Loucy (cell line): ENCODE measurements around the gene EPSTI1.

Source experiments
- H2AFZ ChIP-seq: fragments of 200-600 bp; sonication (generic); 2 replicates; pipeline ENCODE4 v1.6.0; 2016; ENCODE audit warnings: antibody characterized with exemption, mild to moderate bottlenecking, low read length, moderate library complexity
- H3F3A ChIP-seq: fragments of 200-600 bp; 2 replicates; pipeline ENCODE4 v1.6.0; 2016; ENCODE audit warnings: antibody characterized with exemption, low read depth, mild to moderate bottlenecking
- H3K27me3 ChIP-seq: fragments of 200-600 bp; sonication (generic); 2 replicates; pipeline ENCODE4 v1.6.1; 2014; ENCODE audit warnings: low read length, mild to moderate bottlenecking; ENCODE audit not compliant: insufficient read depth, poor library complexity, severe bottlenecking
- H3K36me3 ChIP-seq: fragments of 200-600 bp; sonication (generic); 2 replicates; pipeline ENCODE4 v1.6.1; 2016; ENCODE audit warnings: low read length; ENCODE audit not compliant: insufficient read depth
- H3K4me1 ChIP-seq: fragments of 200-600 bp; sonication (generic); 2 replicates; pipeline ENCODE4 v1.5.1; 2014; ENCODE audit warnings: low read length, mild to moderate bottlenecking; ENCODE audit not compliant: insufficient read depth, poor library complexity, severe bottlenecking
- H3K4me2 ChIP-seq: fragments of 200-600 bp; sonication (generic); 2 replicates; pipeline ENCODE4 v1.6.0; 2014; ENCODE audit warnings: antibody characterized with exemption, low read length, low read depth, mild to moderate bottlenecking; ENCODE audit not compliant: poor library complexity, severe bottlenecking
- H3K4me3 ChIP-seq: fragments of 200-600 bp; sonication (generic); 2 replicates; pipeline ENCODE4 v1.5.1; 2014; ENCODE audit warnings: low read length, mild to moderate bottlenecking, mixed read lengths; ENCODE audit not compliant: poor library complexity, severe bottlenecking
- H3K79me2 ChIP-seq: fragments of 200-600 bp; sonication (generic); 2 replicates; pipeline ENCODE4 v1.6.1; 2014; ENCODE audit warnings: low read length; ENCODE audit not compliant: insufficient read depth
- H3K9ac ChIP-seq: fragments of 200-600 bp; sonication (generic); 2 replicates; pipeline ENCODE4 v1.6.0; 2014; ENCODE audit warnings: mild to moderate bottlenecking, low read depth, low read length, moderate library complexity; ENCODE audit not compliant: poor library complexity, severe bottlenecking
- H3K9me2 ChIP-seq: fragments of 200-600 bp; sonication (generic); replicated peaks from 2 replicates; pipeline ENCODE4 v1.6.1; 2016; ENCODE audit warnings: low read depth, low read length, mixed read lengths
- H3K9me3 ChIP-seq: fragments of 200-600 bp; sonication (generic); 2 replicates; pipeline ENCODE4 v1.6.1; 2014; ENCODE audit warnings: mild to moderate bottlenecking, antibody characterized with exemption, low read length, low read depth; ENCODE audit not compliant: insufficient read depth
- H4K20me1 ChIP-seq: fragments of 200-600 bp; sonication (generic); 2 replicates; pipeline ENCODE4 v1.6.0; 2014; ENCODE audit warnings: antibody characterized with exemption, low read length, mild to moderate bottlenecking; ENCODE audit not compliant: insufficient read depth, poor library complexity, severe bottlenecking
- EZH2phosphoT487 ChIP-seq: fragments of 200-600 bp; IDR thresholded peaks from 2 replicates; pipeline ENCODE4 v1.6.1; 2018; ENCODE audit warnings: antibody characterized with exemption, mild to moderate bottlenecking, moderate library complexity, borderline replicate concordance
- TF ChIP-seq, protein P1 (sequence below): fragments of 200-600 bp; sonication (generic); conservative IDR thresholded peaks from 2 replicates; pipeline ENCODE4 v1.5.1; 2014; ENCODE audit warnings: mild to moderate bottlenecking, antibody characterized with exemption, low read length

The EPSTI1 gene

DNA sequence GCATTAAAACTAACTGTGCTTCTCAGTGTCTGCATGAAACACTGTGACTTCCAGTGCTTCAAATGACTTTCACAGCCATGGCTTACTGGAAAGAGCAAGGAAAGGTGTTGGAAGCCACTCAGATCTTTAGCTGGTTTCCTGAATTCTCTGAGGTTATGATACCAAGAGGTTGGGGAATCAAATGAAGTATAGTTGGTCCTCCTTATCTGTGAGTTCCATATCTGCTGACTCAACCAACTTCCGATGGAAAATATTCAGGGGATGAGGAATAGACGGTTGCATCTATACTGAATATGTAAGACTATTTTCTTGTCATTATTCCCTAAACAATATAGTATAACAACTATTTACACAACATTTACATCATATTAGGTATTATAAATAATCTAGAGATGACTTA lies 32.4 kb downstream of the EPSTI1 start:
- Histone ChIP-seq H3K9me3 (no peaks in the 10 kb centered on the region), H3K27me3 (no peaks in the 10 kb centered on the region), H3K4me3 (no peak overlapping the region), H3F3A (no peaks in the 10 kb centered on the region), H3K9ac (no peak overlapping the region), H3K36me3 (peaks cover 3% of the 10 kb centered on the region; the same call in 1 of the 2 replicates), H3K79me2 (no peaks in the 10 kb centered on the region), H3K9me2 (no peaks in the 10 kb centered on the region), H4K20me1 (no peaks in the 10 kb centered on the region), H3K4me1 (no peaks in the 10 kb centered on the region), H3K4me2 (no peak overlapping the region), H2AFZ (no peak overlapping the region)
- no peak for TF ChIP-seq EZH2phosphoT487
- TF ChIP-seq, protein P1, sequence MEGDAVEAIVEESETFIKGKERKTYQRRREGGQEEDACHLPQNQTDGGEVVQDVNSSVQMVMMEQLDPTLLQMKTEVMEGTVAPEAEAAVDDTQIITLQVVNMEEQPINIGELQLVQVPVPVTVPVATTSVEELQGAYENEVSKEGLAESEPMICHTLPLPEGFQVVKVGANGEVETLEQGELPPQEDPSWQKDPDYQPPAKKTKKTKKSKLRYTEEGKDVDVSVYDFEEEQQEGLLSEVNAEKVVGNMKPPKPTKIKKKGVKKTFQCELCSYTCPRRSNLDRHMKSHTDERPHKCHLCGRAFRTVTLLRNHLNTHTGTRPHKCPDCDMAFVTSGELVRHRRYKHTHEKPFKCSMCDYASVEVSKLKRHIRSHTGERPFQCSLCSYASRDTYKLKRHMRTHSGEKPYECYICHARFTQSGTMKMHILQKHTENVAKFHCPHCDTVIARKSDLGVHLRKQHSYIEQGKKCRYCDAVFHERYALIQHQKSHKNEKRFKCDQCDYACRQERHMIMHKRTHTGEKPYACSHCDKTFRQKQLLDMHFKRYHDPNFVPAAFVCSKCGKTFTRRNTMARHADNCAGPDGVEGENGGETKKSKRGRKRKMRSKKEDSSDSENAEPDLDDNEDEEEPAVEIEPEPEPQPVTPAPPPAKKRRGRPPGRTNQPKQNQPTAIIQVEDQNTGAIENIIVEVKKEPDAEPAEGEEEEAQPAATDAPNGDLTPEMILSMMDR = no peak

- H2AFZ ChIP-seq = no peak overlapping the region
These were observed 34.2 kb downstream of the EPSTI1 start for GRCh38 chr13:42957881-42958280.

DNA sequence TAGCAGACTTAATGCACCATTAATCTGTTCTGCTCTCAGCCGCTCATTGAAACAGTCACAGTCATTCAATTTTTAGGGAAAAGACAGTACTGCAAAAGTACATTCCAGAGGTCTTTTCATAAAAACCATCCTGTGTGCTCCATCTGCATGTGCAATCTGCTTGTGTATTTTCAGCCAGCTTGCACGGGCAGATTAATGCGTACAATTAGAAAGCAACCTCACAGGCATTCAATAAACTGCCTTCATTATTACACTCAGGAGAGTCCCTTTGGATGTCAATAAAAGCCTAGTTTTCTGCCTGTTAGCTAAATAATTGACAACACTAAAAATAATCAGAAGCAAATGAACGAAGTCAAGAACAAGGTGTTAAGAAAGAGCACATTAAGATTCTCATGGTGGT lies 41.9 kb downstream of the EPSTI1 start:
- Histone ChIP-seq H3K9me3 (no peaks in the 10 kb centered on the region), H3K9ac (no peak overlapping the region), H3K9me2 (no peaks in the 10 kb centered on the region), H3K27me3 (no peaks in the 10 kb centered on the region), H3K79me2 (no peaks in the 10 kb centered on the region), H3K4me1 (no peaks in the 10 kb centered on the region), H3K4me3 (no peak overlapping the region), H3F3A (no peaks in the 10 kb centered on the region), H4K20me1 (no peaks in the 10 kb centered on the region), H3K36me3 (peaks cover 4% of the 10 kb centered on the region; the same call in 1 of the 2 replicates), H2AFZ (no peak overlapping the region), H3K4me2 (no peak overlapping the region)
- TF ChIP-seq, protein P1 = no peak
- TF ChIP-seq EZH2phosphoT487 = no peak

More at GRCh38 chr13:42957881-42958280, 34.2 kb downstream of the EPSTI1 start:
- H3K36me3 ChIP-seq = peaks cover 3% of the 10 kb centered on the region; the same call in 1 of the 2 replicates
- H3K27me3 ChIP-seq = no peaks in the 10 kb centered on the region
- H3K9ac ChIP-seq = no peak overlapping the region
- TF ChIP-seq, protein P1 = no peak
- no peak for TF ChIP-seq EZH2phosphoT487
- H3K4me2 ChIP-seq = no peak overlapping the region
- no peaks in the 10 kb centered on the region for H3K9me3 ChIP-seq
- no peaks in the 10 kb centered on the region for H3K79me2 ChIP-seq
- H3K4me3 ChIP-seq = no peak overlapping the region
- no peaks in the 10 kb centered on the region for H3K9me2 ChIP-seq
- no peaks in the 10 kb centered on the region for H4K20me1 ChIP-seq
- H3K4me1 ChIP-seq = no peaks in the 10 kb centered on the region
- no peaks in the 10 kb centered on the region for H3F3A ChIP-seq
